Natural killer cell (primary cell): ENCODE results near the gene RPS4Y1. TPM values are rescaled to one million over a fixed set of nuclear protein-coding genes. Genes with fewer than 3 reads are reported as not detected.
A peak's percentile ranks its signal among the peaks of the same experiment; 100 is the strongest.

Experiments used
- ATAC-seq, 3 donors: fragments of 150-1000 bp in 2 of 3; fragments of 200-7000 bp in 1 of 3; cut with Tn5 transposase; 1 replicate in 1 of 3; 2 replicates in 2 of 3; pipeline ENCODE4 v1.10.0; 2021; ENCODE audit warnings: mild to moderate bottlenecking in 2 of 3, moderate library complexity in 2 of 3
- DNase-seq, 2 donors: peaks; one replicate each; pipeline versions ENCODE4 v3.0.0 to v3.0.0-alpha.2; 2013 to 2021; ENCODE audit warnings: mixed read lengths in 1 of 2
- H3K27ac ChIP-seq: one replicate; pipeline ENCODE4 v1.5.1; 2013; ENCODE audit warnings: mild to moderate bottlenecking, low read length
- H3K27me3 ChIP-seq: one replicate; pipeline ENCODE4 v1.6.1; 2013; ENCODE audit warnings: low read length; ENCODE audit not compliant: control insufficient read depth, insufficient read depth
- H3K36me3 ChIP-seq: one replicate; pipeline ENCODE4 v1.6.1; 2013; ENCODE audit warnings: low read length; ENCODE audit not compliant: control insufficient read depth, insufficient read depth
- H3K4me1 ChIP-seq: one replicate; pipeline ENCODE4 v1.6.1; 2013; ENCODE audit warnings: low read length; ENCODE audit not compliant: control insufficient read depth, insufficient read depth
- H3K4me3 ChIP-seq: one replicate; pipeline ENCODE4 v1.5.1; 2013; ENCODE audit warnings: low read length
- H3K9me3 ChIP-seq: one replicate; pipeline ENCODE4 v1.6.1; 2013; ENCODE audit warnings: low read length; ENCODE audit not compliant: control insufficient read depth, insufficient read depth
- H3K27ac Mint-ChIP-seq, 2 donors: one replicate each; pipeline ENCODE4 v1.8.0; 2022; ENCODE audit warnings: mild to moderate bottlenecking in 2 of 2, mixed read lengths in 2 of 2, moderate library complexity in 1 of 2
- H3K27me3 Mint-ChIP-seq, 2 donors: one replicate each; pipeline ENCODE4 v1.8.0; 2022; ENCODE audit warnings: low read depth in 2 of 2, mixed read lengths in 2 of 2
- H3K36me3 Mint-ChIP-seq: one replicate; pipeline ENCODE4 v1.8.0; 2022; ENCODE audit warnings: mixed read lengths
- H3K4me1 Mint-ChIP-seq, 2 donors: one replicate each; pipeline ENCODE4 v1.8.0; 2022; ENCODE audit warnings: mixed read lengths in 2 of 2
- H3K4me3 Mint-ChIP-seq: one replicate; pipeline ENCODE4 v1.8.0; 2022; ENCODE audit warnings: mild to moderate bottlenecking, moderate library complexity, mixed read lengths
- H3K9me3 Mint-ChIP-seq, 2 donors: one replicate each; pipeline ENCODE4 v1.8.0; 2022; ENCODE audit warnings: mixed read lengths in 2 of 2
- CTCF ChIP-seq: fragments of 200-600 bp; IDR thresholded peaks from one replicate; pipeline ENCODE4 v1.8.0; 2022; ENCODE audit warnings: antibody characterized with exemption
- WGBS: methylation state at CpG from one replicate; pipeline ENCODE4 v1.1.7; 2013; ENCODE audit warnings: missing lambda C conversion rate; ENCODE audit not compliant: insufficient coverage; 5-methylcytosine and 5-hydroxymethylcytosine counted together
- intact Hi-C: fragments of 100-400 bp; cut with micrococcal nuclease; formaldehyde crosslinking; loops from one replicate; pipeline ENCODE4 v1.14.2; 2022
- total RNA-seq, 4 donors: library from RNA; stranded (reverse); fragments of 120-200 nt in 1 of 4; gene quantifications; one replicate each; pipeline versions ENCODE4 v1.2.3 to v1.2.4, GENCODE V29; 2013 to 2022

Gene RPS4Y1
- total RNA-seq, 3 donors from 2014 or later (not counting 1 experiment from before 2014, with no cell fraction given) = 231 to 240 TPM; not detected in 1

- TF ChIP-seq CTCF = no peak
- Mint-ChIP-seq H3K9me3 (no peaks in the 10 kb centered on the region), H3K4me3 (no peak overlapping the region), H3K27ac (no peak overlapping the region), H3K27me3 (peaks cover 0 to 12% of the 10 kb centered on the region in 2 donors), H3K4me1 (peaks cover 0 to 17% of the 10 kb centered on the region in 2 donors), H3K36me3 (no peaks in the 10 kb centered on the region)
- H3K36me3 ChIP-seq = no peaks in the 10 kb centered on the region
- H3K4me3 ChIP-seq = no peak overlapping the region
- H3K27me3 ChIP-seq = no peaks in the 10 kb centered on the region
- DNase-seq (no peak), ATAC-seq (no peak)
- H3K9me3 ChIP-seq = no peaks in the 10 kb centered on the region
- H3K4me1 ChIP-seq = peaks cover 11% of the 10 kb centered on the region
- no CpG with 5 or more reads among the region's 1 CpG for WGBS
- no peak overlapping the region for H3K27ac ChIP-seq
- intact Hi-C loops = no loop called here
These were observed 3.5 kb upstream of the RPS4Y1 start for GRCh38 chrY:2837932-2838331.

GRCh38 chrY:2846791-2847190 is 5.4 kb downstream of the RPS4Y1 start:
- ATAC-seq (no peak), DNase-seq (no peak)
- Histone ChIP-seq H3K36me3 (peaks cover 57% of the 10 kb centered on the region), H3K4me3 (no peak overlapping the region), H3K27me3 (no peaks in the 10 kb centered on the region), H3K9me3 (no peaks in the 10 kb centered on the region), H3K27ac (no peak overlapping the region), H3K4me1 (peaks cover 8% of the 10 kb centered on the region)
- intact Hi-C loops = no loop called here
- Mint-ChIP-seq H3K36me3 (no peaks in the 10 kb centered on the region), H3K27me3 (no peaks in the 10 kb centered on the region), H3K27ac (peak overlapping the region in 1 of 2 donors; percentile 69), H3K4me3 (no peak overlapping the region), H3K4me1 (peaks cover 0 to 51% of the 10 kb centered on the region in 2 donors), H3K9me3 (no peaks in the 10 kb centered on the region)
- no peak for TF ChIP-seq CTCF
- WGBS = 100% methylated on average over 3 of the region's 4 CpGs

- no peaks in the 10 kb centered on the region for H3K9me3 ChIP-seq
- intact Hi-C loops = no loop called here
- TF ChIP-seq CTCF = no peak
- H3K27ac ChIP-seq = no peak overlapping the region
- Mint-ChIP-seq H3K27me3 (no peaks in the 10 kb centered on the region), H3K4me1 (peaks cover 0 to 46% of the 10 kb centered on the region in 2 donors), H3K4me3 (no peak overlapping the region), H3K9me3 (no peaks in the 10 kb centered on the region), H3K27ac (peak overlapping the region in 1 of 2 donors; percentile 69), H3K36me3 (no peaks in the 10 kb centered on the region)
- H3K4me1 ChIP-seq = no peaks in the 10 kb centered on the region
- DNase-seq (no peak), ATAC-seq (no peak)
- WGBS = 52% methylated on average over 2 of the region's 2 CpGs
- H3K4me3 ChIP-seq = no peak overlapping the region
- H3K36me3 ChIP-seq = peaks cover 60% of the 10 kb centered on the region
- no peaks in the 10 kb centered on the region for H3K27me3 ChIP-seq
These were observed 7.0 kb downstream of the RPS4Y1 start for GRCh38 chrY:2848384-2848783.

GRCh38 chrY:2849368-2849767 is 8.0 kb downstream of the RPS4Y1 start:
- intact Hi-C loops = no loop called here
- Histone ChIP-seq H3K36me3 (peaks cover 60% of the 10 kb centered on the region), H3K27me3 (no peaks in the 10 kb centered on the region), H3K4me3 (no peak overlapping the region), H3K4me1 (no peaks in the 10 kb centered on the region), H3K9me3 (no peaks in the 10 kb centered on the region), H3K27ac (no peak overlapping the region)
- H3K36me3 Mint-ChIP-seq = no peaks in the 10 kb centered on the region
- no peak overlapping the region for H3K27ac Mint-ChIP-seq
- no peak for DNase-seq
- ATAC-seq = no peak
- no peak overlapping the region for H3K4me3 Mint-ChIP-seq
- no peaks in the 10 kb centered on the region for H3K9me3 Mint-ChIP-seq
- peaks cover 0 to 37% of the 10 kb centered on the region in 2 donors for H3K4me1 Mint-ChIP-seq
- H3K27me3 Mint-ChIP-seq = no peaks in the 10 kb centered on the region
- no peak for TF ChIP-seq CTCF
- WGBS = 91% methylated on average over 1 of the region's 1 CpG
